Measurements from ENCODE around the gene ZNF451.

DNA sequence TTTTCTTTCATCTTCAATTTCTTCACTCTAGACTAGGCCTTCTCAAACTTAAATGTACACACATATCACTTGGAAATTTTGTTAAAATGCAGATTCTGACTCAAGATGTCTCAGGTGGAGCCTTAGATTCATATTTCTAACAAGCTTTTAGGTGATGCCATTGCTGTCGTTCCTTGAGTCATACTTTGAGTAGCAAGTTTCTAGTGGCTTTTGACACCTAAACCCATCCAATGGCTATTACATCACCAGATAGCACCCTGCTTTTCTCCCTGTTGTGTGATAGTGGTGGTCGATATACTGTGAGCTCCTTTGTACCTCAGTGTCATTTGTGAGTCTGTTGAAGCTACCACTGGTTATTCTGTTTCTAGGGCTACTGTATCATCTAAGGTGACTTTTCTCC lies 47.4 kb downstream of the ZNF451 start:
- TF ChIP-seq, protein P1, sequence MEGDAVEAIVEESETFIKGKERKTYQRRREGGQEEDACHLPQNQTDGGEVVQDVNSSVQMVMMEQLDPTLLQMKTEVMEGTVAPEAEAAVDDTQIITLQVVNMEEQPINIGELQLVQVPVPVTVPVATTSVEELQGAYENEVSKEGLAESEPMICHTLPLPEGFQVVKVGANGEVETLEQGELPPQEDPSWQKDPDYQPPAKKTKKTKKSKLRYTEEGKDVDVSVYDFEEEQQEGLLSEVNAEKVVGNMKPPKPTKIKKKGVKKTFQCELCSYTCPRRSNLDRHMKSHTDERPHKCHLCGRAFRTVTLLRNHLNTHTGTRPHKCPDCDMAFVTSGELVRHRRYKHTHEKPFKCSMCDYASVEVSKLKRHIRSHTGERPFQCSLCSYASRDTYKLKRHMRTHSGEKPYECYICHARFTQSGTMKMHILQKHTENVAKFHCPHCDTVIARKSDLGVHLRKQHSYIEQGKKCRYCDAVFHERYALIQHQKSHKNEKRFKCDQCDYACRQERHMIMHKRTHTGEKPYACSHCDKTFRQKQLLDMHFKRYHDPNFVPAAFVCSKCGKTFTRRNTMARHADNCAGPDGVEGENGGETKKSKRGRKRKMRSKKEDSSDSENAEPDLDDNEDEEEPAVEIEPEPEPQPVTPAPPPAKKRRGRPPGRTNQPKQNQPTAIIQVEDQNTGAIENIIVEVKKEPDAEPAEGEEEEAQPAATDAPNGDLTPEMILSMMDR (conservative IDR thresholded peaks at IDR 0.05; ENCODE audit: low read depth, low read length) = no peak
- TF ChIP-seq EZH2 (IDR thresholded peaks at IDR 0.05; ENCODE audit: low read length, unreplicated experiment) = no peak
- TF ChIP-seq EZH2phosphoT487 (IDR thresholded peaks at IDR 0.05; ENCODE audit: borderline replicate concordance, low read length) = no peak
